MM.1S (cell line): ENCODE data around the gene OR10G7.

Source experiments
- EZH2 ChIP-seq: fragments of 300-600 bp; sonication (generic); optimal IDR thresholded peaks from 2 replicates; pipeline ENCODE3; 2017; ENCODE audit warnings: low read depth, mild to moderate bottlenecking, antibody characterized with exemption, low read length, mixed read lengths
- TF ChIP-seq, protein P1 (sequence below): fragments of 300-600 bp; sonication (generic); IDR thresholded peaks from 2 replicates; pipeline ENCODE4 v1.5.1; 2016; ENCODE audit warnings: antibody characterized with exemption, low read length, mixed read lengths

DNA sequence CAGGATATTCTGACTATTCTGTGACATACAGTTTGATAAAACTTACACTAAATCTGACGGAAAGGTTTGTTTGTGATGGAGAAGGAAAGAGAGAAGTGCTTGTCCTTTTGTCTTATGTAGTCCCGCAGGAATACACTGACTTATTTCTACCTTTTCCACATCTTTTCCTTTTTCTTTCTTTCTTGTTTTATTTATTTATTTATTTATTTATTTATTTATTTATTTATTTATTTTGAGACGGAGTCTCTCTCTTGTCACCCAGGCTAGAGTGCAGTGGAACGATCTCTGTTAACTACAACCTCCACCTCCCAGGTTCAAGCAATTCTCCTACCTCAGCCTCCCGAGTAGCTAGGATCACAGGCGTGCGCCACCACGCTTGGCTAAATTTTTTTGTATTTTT, 31.0 kb upstream of the OR10G7 start:
- TF ChIP-seq, protein P1, sequence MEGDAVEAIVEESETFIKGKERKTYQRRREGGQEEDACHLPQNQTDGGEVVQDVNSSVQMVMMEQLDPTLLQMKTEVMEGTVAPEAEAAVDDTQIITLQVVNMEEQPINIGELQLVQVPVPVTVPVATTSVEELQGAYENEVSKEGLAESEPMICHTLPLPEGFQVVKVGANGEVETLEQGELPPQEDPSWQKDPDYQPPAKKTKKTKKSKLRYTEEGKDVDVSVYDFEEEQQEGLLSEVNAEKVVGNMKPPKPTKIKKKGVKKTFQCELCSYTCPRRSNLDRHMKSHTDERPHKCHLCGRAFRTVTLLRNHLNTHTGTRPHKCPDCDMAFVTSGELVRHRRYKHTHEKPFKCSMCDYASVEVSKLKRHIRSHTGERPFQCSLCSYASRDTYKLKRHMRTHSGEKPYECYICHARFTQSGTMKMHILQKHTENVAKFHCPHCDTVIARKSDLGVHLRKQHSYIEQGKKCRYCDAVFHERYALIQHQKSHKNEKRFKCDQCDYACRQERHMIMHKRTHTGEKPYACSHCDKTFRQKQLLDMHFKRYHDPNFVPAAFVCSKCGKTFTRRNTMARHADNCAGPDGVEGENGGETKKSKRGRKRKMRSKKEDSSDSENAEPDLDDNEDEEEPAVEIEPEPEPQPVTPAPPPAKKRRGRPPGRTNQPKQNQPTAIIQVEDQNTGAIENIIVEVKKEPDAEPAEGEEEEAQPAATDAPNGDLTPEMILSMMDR, result no peak
- no peak for TF ChIP-seq EZH2
